ENCODE results near the gene TRIM10. TPM values are rescaled to one million over a fixed set of nuclear protein-coding genes. Genes with fewer than 3 reads are reported as not detected.

TRIM10 gene
- total RNA-seq, 1 donor from 2014 or later = not detected

- intact Hi-C loops (cut with micrococcal nuclease) = no loop called here
- Mint-ChIP-seq H3K27ac (no peak overlapping the region), H3K4me1 (ENCODE audit: low read depth) (no peaks in the 10 kb centered on the region), H3K4me3 (ENCODE audit: low read depth) (no peak overlapping the region), H3K9me3 (no peaks in the 10 kb centered on the region), H3K36me3 (ENCODE audit: low read depth) (peaks cover 80% of the 10 kb centered on the region), H3K27me3 (ENCODE audit: low read depth) (no peaks in the 10 kb centered on the region)
- DNase-seq (ENCODE audit: low spot score) = no peak
Observed at GRCh38 chr6:30192076-30192475, 31.1 kb upstream of the TRIM10 start.

DNA sequence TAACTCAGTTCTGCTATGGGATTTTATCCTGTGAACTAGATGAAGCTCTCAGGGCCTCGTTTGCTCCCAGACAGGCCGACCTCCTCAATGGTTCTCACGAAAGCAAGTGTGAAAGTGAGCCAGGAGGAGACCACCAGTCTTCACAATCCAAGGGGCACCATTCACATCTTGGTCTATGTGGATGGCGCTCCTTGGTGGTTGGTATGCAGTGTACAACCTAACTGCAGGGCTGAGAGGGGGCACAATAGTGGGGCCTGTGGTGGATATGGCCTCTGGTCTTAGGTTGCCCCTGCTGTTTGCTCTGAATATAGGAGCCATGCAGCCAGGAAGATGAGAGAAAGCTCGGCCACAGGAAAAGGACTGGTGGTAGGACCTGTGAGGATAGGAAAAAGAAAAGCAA lies 27.5 kb upstream of the TRIM10 start:
- no peak overlapping the region for H3K4me3 Mint-ChIP-seq (ENCODE audit: low read depth)
- peaks cover 75% of the 10 kb centered on the region for H3K36me3 Mint-ChIP-seq (ENCODE audit: low read depth)
- peak overlapping the region; percentile 11 for H3K27ac Mint-ChIP-seq
- H3K4me1 Mint-ChIP-seq (ENCODE audit: low read depth) = no peaks in the 10 kb centered on the region
- no peaks in the 10 kb centered on the region for H3K9me3 Mint-ChIP-seq
- intact Hi-C loops (cut with micrococcal nuclease) = no loop called here
- no peaks in the 10 kb centered on the region for H3K27me3 Mint-ChIP-seq (ENCODE audit: low read depth)
- DNase-seq (ENCODE audit: low spot score) = no peak

- Mint-ChIP-seq H3K36me3 (ENCODE audit: low read depth) (peaks cover 56% of the 10 kb centered on the region), H3K27ac (no peak overlapping the region), H3K4me1 (ENCODE audit: low read depth) (no peaks in the 10 kb centered on the region)
Observed at GRCh38 chr6:30185846-30186484, 25.0 kb upstream of the TRIM10 start.

DNA sequence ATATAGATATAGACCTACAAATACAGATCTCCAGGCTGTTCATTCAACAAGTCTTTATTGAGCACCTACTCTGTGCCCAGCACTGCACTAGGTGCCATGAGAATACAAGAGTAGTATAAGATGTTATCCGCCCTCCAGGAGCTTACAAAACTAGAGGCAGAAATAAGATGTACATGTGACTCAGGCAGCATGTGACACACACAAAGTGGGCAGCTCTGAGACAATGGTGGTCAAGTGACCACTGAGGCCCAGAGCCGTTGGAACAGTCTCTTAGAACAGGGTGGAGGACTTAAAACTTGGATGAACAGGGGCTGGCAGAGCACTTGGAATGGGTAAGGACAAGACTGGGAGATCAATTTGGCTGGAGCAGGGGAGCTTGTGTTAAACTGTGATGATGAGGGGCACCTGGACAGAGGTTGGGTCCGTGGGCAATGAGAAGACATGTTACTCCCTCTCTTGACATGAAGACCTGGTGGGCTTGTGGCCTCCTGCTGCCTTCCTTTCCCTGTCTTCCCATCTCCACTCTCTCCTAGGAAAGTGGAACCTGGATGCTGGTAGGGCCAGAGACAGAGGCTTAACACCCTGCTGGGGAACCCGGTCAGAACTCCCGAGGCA lies 23.5 kb upstream of the TRIM10 start:
- Mint-ChIP-seq H3K36me3 (ENCODE audit: low read depth) (peaks cover 42% of the 10 kb centered on the region), H3K4me1 (ENCODE audit: low read depth) (no peaks in the 10 kb centered on the region), H3K27me3 (ENCODE audit: low read depth) (peaks cover under 1% of the 10 kb centered on the region), H3K9me3 (peaks cover 15% of the 10 kb centered on the region), H3K4me3 (ENCODE audit: low read depth) (no peak overlapping the region), H3K27ac (no peak overlapping the region)
- no peak for DNase-seq (ENCODE audit: low spot score)
- intact Hi-C loops (cut with micrococcal nuclease) = no loop called here

More at GRCh38 chr6:30185846-30186484, 25.0 kb upstream of the TRIM10 start:
- intact Hi-C loops (cut with micrococcal nuclease) = no loop called here
- H3K9me3 Mint-ChIP-seq = peaks cover 6% of the 10 kb centered on the region
- no peak overlapping the region for H3K4me3 Mint-ChIP-seq (ENCODE audit: low read depth)
- H3K27me3 Mint-ChIP-seq (ENCODE audit: low read depth) = no peaks in the 10 kb centered on the region
- no peak for DNase-seq (ENCODE audit: low spot score)

GRCh38 chr6:30180145-30180544 lies 19.1 kb upstream of the TRIM10 start:
- intact Hi-C loops (cut with micrococcal nuclease) = no loop called here
- peaks cover 23% of the 10 kb centered on the region for H3K9me3 Mint-ChIP-seq
- H3K27ac Mint-ChIP-seq = no peak overlapping the region
- no peak for DNase-seq (ENCODE audit: low spot score)
- no peak overlapping the region for H3K4me3 Mint-ChIP-seq (ENCODE audit: low read depth)
- H3K4me1 Mint-ChIP-seq (ENCODE audit: low read depth) = peaks cover 6% of the 10 kb centered on the region
- H3K36me3 Mint-ChIP-seq (ENCODE audit: low read depth) = peaks cover 8% of the 10 kb centered on the region
- peaks cover 35% of the 10 kb centered on the region for H3K27me3 Mint-ChIP-seq (ENCODE audit: low read depth)

- H3K27ac Mint-ChIP-seq = no peak overlapping the region
Observed at GRCh38 chr6:30178837-30179236, 17.8 kb upstream of the TRIM10 start.

DNA sequence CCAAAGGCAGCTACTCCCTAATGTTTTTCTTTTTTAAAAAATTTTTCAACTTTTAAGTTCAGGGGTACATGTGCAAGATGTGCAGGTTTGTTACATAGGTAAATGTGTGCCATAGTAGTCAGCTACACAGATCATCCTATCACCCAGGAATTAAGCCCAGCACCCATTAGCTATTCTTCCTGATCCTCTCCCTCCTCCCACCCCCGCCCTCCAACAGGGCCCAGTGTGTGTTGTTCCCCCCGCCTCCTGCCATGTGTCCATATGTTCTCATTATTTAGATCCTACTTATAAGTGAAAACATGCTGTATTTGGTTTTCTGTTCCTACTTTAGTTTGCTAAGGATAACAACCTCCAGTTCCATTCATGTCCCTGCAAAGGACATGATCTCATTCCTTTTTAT lies 14.8 kb upstream of the TRIM10 start:
- DNase-seq (ENCODE audit: low spot score) = no peak
- Mint-ChIP-seq H3K4me1 (ENCODE audit: low read depth) (peaks cover 8% of the 10 kb centered on the region), H3K36me3 (ENCODE audit: low read depth) (no peaks in the 10 kb centered on the region), H3K9me3 (peaks cover 14% of the 10 kb centered on the region), H3K27me3 (ENCODE audit: low read depth) (peaks cover 64% of the 10 kb centered on the region), H3K4me3 (ENCODE audit: low read depth) (no peak overlapping the region), H3K27ac (no peak overlapping the region)
- intact Hi-C loops (cut with micrococcal nuclease) = no loop called here

More at GRCh38 chr6:30178837-30179236, 17.8 kb upstream of the TRIM10 start:
- intact Hi-C loops (cut with micrococcal nuclease) = no loop called here
- no peak for DNase-seq (ENCODE audit: low spot score)
- Mint-ChIP-seq H3K27me3 (ENCODE audit: low read depth) (peaks cover 44% of the 10 kb centered on the region), H3K4me3 (ENCODE audit: low read depth) (no peak overlapping the region), H3K9me3 (peaks cover 23% of the 10 kb centered on the region), H3K36me3 (ENCODE audit: low read depth) (no peaks in the 10 kb centered on the region), H3K4me1 (ENCODE audit: low read depth) (peaks cover 6% of the 10 kb centered on the region)

DNA sequence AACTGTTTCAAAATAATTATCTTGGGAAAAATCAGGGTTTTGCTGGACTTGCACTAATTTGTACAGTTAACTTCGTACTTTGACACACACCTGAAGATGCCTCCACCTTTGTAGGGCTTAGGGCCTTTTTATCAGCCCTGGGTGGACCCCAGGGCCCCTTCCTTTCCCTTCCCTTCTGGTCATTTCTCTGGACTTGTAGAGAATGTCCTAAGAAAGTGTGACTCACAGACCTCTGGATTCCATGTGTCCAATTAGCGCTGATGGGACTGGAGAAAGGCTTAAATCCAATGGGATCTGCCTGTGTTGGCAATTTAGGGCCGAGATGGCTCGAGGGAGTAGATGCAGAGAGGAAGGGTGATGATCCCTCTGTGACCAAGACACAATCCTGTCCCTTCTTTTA lies 11.7 kb upstream of the TRIM10 start:
- no peak overlapping the region for H3K4me3 Mint-ChIP-seq (ENCODE audit: low read depth)
- H3K27ac Mint-ChIP-seq = no peak overlapping the region
- H3K4me1 Mint-ChIP-seq (ENCODE audit: low read depth) = peaks cover 19% of the 10 kb centered on the region
- H3K36me3 Mint-ChIP-seq (ENCODE audit: low read depth) = no peaks in the 10 kb centered on the region
- DNase-seq (ENCODE audit: low spot score) = no peak
- H3K9me3 Mint-ChIP-seq = no peaks in the 10 kb centered on the region
- intact Hi-C loops (cut with micrococcal nuclease) = no loop called here
- peaks cover 62% of the 10 kb centered on the region for H3K27me3 Mint-ChIP-seq (ENCODE audit: low read depth)

DNA sequence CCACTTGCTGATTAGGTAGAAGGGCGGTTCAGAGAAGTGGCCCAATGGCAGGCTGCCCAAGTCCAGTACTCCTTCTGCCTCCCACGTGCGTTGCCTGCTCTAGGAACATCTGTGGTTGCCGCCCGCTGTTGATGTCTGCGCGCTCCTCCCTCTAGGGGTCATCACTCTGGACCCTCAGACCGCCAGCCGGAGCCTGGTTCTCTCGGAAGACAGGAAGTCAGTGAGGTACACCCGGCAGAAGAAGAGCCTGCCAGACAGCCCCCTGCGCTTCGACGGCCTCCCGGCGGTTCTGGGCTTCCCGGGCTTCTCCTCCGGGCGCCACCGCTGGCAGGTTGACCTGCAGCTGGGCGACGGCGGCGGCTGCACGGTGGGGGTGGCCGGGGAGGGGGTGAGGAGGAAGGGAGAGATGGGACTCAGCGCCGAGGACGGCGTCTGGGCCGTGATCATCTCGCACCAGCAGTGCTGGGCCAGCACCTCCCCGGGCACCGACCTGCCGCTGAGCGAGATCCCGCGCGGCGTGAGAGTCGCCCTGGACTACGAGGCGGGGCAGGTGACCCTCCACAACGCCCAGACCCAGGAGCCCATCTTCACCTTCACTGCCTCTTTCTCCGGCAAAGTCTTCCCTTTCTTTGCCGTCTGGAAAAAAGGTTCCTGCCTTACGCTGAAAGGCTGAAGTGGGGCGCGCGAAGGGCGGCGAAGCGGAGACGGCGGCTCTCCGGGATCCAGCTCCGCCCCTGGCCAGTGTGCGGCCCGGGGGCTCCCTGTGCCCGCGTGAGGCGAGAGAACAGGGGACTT lies 10.9 kb upstream of the TRIM10 start:
- no peaks in the 10 kb centered on the region for H3K36me3 Mint-ChIP-seq (ENCODE audit: low read depth)
- peak; percentile 8 for DNase-seq (ENCODE audit: low spot score)

DNA sequence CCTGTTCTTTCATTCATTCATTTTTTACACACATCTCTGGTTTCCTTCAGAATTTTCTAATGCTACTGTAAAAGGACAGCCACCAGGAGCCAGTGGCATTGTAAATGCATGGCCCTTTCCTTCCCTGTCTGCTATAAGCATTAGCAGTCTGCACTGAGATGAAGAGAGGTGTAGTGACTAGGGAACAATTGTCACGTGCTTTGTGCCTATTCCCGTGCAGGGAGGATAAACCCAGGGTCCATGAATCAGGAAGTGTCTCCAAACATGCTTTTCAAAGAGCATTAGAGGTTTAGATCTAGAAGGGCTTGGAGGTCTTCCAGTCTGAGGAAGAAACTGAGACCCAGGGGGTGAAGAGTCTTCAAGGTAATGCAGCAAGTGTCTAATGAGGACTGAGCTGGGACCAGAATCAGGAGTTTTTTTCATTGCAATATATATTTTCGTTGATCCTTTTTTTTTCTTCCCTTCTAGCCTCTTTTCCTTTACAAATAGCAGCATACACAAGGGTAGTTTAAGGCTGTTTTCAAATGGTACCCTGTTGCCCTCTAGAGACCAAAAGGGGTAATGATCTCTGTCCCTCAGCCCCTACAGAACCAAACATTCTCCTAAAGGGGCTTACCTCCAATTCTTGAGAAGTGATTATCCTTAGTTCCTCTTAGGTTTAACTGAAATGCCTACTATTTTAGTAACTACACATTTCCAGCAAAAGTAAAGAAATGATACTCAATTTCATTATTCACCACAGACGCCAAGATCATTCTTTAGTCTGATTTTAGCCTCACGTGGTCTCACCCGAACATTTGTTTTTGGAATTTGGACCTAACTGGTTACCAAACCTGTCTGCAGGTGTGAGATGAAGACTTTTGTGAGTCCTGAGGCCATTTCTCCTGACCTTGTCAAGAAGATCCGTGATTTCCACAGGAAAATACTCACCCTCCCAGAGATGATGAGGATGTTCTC lies 8.9 kb upstream of the TRIM10 start:
- H3K27me3 Mint-ChIP-seq (ENCODE audit: low read depth) = peaks cover 38% of the 10 kb centered on the region
- no peak overlapping the region for H3K4me3 Mint-ChIP-seq (ENCODE audit: low read depth)
- H3K36me3 Mint-ChIP-seq (ENCODE audit: low read depth) = no peaks in the 10 kb centered on the region
- intact Hi-C loops (cut with micrococcal nuclease) = loop anchor here (1.0 to 2.0 kb wide), 3 partner anchors 39 to 67 kb away; partner anchors contain the start of gene TRIM26
- DNase-seq (ENCODE audit: low spot score) = peak; percentile 8
- H3K9me3 Mint-ChIP-seq = no peaks in the 10 kb centered on the region
- H3K27ac Mint-ChIP-seq = no peak overlapping the region
- peaks cover 23% of the 10 kb centered on the region for H3K4me1 Mint-ChIP-seq (ENCODE audit: low read depth)

More for the DNA sequence above, 10.9 kb upstream of the TRIM10 start:
- Mint-ChIP-seq H3K4me1 (ENCODE audit: low read depth) (peaks cover 26% of the 10 kb centered on the region), H3K4me3 (ENCODE audit: low read depth) (no peak overlapping the region), H3K9me3 (no peaks in the 10 kb centered on the region), H3K27ac (no peak overlapping the region), H3K27me3 (ENCODE audit: low read depth) (peaks cover 54% of the 10 kb centered on the region)
- intact Hi-C loops (cut with micrococcal nuclease) = loop anchor here (2.0 kb wide), 1 partner anchor 41 kb away; no protein-coding TSS in a partner anchor

- Mint-ChIP-seq H3K9me3 (no peaks in the 10 kb centered on the region), H3K4me1 (ENCODE audit: low read depth) (peaks cover 26% of the 10 kb centered on the region), H3K4me3 (ENCODE audit: low read depth) (no peak overlapping the region), H3K27ac (no peak overlapping the region), H3K36me3 (ENCODE audit: low read depth) (no peaks in the 10 kb centered on the region), H3K27me3 (ENCODE audit: low read depth) (peaks cover 30% of the 10 kb centered on the region)
- intact Hi-C loops (cut with micrococcal nuclease) = no loop called here
- no peak for DNase-seq (ENCODE audit: low spot score)
Observed at GRCh38 chr6:30168741-30169140, 7.7 kb upstream of the TRIM10 start.

GRCh38 chr6:30167101-30167500 lies 6.1 kb upstream of the TRIM10 start:
- Mint-ChIP-seq H3K9me3 (no peaks in the 10 kb centered on the region), H3K27ac (no peak overlapping the region), H3K4me1 (ENCODE audit: low read depth) (peaks cover 30% of the 10 kb centered on the region), H3K27me3 (ENCODE audit: low read depth) (peaks cover 20% of the 10 kb centered on the region), H3K4me3 (ENCODE audit: low read depth) (no peak overlapping the region), H3K36me3 (ENCODE audit: low read depth) (no peaks in the 10 kb centered on the region)
- intact Hi-C loops (cut with micrococcal nuclease) = no loop called here
- peak; percentile 8 for DNase-seq (ENCODE audit: low spot score)

Data from activated T-helper 2 cell treated with anti-CD3 and anti-CD28 coated beads, Interferon-gamma antibody, Interleukin-2, Interleukin-4, amounts not matched to agents 10 μg/mL and 5 μg/mL and 100 μg/mL, durations not matched to agents 14 hours and 24 hours and 36 hours (primary cell).